B cell (primary cell): ENCODE measurements around the gene DSTYK.

Experiments used
- CTCF ChIP-seq: fragments of 200-600 bp; IDR thresholded peaks from one replicate; pipeline ENCODE4 v1.8.0; 2022; ENCODE audit warnings: antibody characterized with exemption, mild to moderate bottlenecking
- EZH2 ChIP-seq: IDR thresholded peaks from 2 replicates; pipeline ENCODE4 v1.6.1; 2012; ENCODE audit warnings: borderline replicate concordance, low read depth, mild to moderate bottlenecking, moderate library complexity, low read length; ENCODE audit not compliant: insufficient read depth, poor library complexity, severe bottlenecking

DNA sequence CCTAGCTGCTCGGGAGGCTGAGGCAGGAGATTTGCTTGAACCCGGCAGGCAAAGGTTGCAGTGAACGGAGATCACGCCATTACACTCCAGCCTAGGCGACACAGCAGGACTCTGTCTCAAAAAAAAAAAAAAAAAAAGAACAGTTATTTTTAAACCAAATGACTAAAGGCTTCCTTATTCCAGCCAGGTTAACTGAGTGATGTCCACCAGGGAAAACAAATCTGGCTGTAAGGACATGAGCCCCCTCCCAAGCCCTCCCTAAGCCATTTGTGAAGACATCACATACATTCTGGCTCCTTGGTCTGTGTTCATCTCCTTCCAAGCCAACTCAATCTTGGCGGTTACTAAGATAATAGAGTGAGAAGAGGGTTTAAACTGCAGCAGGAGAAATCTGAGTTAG is 24.4 kb upstream of the DSTYK start:
- TF ChIP-seq EZH2 (no peak), CTCF (no peak)
